Inflammatory macrophage (primary cell): ENCODE results near the gene SOAT1.
"Not testable (repeated sequence)": the region's sequence is repeated elsewhere in the genome, so short reads cannot be mapped to it uniquely, and the experiment has no call there.

Experiments used
- DNase-seq, 2 donors: peaks; one replicate each; pipeline ENCODE4 v3.0.0-alpha.2; 2020 to 2022

Gene SOAT1

DNA sequence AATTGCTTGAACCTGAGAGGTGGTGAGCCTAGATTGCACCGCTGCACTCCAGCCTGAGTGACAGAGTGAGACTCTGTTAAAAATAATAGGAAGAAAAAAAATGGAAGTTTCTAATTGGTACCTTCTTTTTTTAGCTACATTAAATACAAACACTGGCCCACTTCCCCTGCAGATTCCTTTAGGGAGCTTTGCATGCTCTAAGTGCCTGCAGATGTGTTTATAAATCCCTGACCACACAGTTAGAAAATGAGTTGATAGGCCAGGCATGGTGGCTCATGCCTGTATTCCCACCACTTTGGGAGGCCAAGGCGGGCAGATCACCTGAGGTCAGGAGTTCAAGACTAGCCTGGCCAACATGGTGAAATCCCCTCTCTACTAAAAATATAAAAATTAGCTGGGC lies 68.0 kb downstream of the SOAT1 start:
- DNase-seq = not testable (repeated sequence)

DNA sequence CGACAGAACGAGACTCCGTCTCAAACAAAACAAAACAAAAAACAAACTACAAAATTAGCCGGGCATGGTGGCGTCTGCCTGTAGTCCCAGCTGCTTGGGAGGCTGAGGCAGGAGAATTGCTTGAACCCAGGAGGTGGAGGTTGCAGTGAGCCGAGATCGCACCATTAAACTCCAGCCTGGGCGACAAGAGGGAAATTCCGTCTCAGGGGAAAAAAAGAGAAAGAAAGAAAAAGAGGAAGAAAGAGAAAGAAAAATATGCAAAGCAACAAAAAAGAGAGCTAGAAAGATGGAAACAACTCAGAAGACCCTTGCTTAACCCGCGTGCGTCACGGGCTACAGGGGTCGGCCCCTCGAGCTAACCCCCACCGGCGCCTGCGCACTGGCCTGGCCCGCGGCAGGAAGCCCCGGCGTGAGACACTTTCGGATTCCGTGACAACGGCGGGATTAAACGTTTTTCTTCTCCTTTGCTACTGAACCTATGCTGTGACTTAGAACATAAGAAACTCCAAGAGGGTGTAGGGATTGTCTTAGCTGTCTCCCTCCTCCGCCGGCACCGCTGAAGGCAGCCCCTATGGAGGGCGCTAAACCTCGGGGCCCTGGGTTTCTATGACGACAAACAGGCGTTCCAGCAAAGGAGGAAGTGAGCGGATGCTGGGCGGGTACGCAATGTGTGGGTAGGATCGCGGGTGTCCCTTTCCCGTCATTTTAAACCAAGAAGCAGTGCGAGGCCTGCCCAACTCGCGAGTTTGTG lies 71.9 kb downstream of the SOAT1 start, which contains the start of gene AXDND1:
Gene AXDND1, plus strand, starts transcription at position 630 of the 751 bp plus-strand sequence. CDS start 539 bp downstream, outside the sequence.
- peak; percentile 95 to 96 for DNase-seq

DNA sequence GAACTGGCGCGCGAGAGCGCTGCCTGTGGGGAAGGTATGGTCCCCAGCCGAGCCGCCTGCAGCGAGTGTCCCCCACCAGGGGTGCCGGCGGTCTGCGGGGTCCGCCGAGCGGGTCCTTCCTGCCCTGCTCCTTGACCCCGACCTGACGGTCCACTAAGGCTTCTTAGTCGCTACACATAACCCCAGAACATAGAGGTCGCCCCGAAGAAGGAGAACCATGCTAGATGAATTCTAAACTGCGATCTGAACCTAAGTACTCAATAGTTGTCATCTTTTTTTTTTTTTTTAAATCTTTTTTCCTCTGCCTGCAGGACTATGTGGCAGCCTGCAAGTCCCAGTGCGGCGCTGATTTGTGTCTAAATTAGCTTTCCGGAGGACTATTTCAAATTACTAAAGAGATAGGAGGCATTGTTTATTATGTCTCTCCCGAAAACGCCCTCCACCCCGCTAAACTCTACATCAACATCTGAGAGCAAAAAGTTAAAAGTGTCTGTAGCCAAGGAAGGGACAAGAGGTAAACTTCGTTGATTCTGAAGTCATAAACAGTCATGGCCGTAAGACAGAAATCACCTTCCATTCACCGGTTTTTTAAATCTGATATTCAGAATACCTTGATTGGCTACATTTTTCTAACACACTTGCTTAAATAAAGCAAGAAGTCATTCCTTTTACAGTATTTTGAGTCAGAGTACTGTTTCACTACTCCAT lies 72.7 kb downstream of the SOAT1 start:
- peak in 1 of 2 donors; percentile 31 for DNase-seq

DNA sequence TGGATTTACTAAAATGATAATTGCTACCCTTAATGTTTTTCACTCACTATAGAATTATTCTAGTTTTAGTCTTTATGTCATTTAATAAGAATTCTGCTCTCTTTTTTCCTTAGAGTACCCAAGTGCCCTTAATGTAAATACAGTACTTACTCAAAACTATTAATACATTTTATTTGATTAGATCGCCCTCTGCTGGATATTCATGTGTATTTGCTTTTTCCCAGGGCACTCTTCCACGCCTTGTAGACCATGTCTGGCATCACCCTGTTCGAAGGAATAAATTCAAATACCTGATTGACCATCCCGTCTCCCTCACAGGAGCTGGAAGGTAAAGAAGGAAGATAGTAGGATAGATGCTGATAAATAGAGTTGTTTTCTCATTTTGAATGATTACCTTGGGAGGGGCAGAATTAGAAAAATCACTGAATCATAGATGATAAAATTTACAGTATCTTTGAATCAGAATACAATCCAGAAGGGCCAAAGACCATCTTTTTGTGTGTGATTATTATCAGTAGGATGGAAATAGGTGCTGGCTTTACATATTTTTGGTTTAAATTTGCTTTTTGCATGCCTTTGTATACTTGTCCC lies 76.2 kb downstream of the SOAT1 start:
- peak; percentile 63 to 87 for DNase-seq

- DNase-seq = no peak
These were observed 78.6 kb downstream of the SOAT1 start for GRCh38 chr1:179372160-179372559.

DNA sequence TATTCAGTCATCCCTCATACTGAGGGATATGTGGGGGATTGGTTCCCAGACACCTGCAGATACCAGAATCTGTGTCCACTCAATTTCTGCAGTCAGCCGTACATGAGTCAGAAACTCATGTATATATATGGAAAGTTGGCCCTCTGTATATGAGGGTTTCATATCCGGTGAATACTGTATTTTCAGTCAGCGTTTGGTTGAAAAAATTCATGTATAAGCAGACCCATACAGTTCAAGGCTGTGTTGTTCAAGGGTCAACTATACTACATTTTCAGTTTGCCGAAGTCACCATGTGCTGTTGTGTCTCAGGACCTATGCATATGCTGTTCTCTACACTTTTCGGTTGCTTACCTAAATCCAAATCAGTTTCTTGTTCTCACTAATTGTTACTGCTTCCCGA lies 82.6 kb downstream of the SOAT1 start:
- no peak for DNase-seq

GRCh38 chr1:179380299-179380698 lies 86.7 kb downstream of the SOAT1 start:
- DNase-seq = no peak

DNA sequence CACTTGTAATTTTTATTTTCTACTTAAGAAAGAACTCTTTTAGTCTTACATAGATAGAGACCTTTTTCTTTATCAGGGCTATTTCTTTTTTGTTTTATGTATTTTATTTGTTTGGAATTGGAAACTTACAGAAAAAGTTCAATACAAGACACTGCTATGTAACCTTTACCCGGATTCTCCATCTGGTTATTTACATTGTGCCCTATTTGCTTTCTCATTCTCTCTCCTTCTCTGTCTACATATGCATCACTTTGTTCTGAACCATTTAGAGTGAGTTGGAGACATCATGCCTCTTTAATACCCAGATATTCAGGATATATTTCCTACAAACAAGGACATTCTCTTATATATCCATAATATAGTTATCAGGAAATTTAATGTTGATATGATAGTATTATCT lies 90.4 kb downstream of the SOAT1 start:
- DNase-seq = no peak

DNA sequence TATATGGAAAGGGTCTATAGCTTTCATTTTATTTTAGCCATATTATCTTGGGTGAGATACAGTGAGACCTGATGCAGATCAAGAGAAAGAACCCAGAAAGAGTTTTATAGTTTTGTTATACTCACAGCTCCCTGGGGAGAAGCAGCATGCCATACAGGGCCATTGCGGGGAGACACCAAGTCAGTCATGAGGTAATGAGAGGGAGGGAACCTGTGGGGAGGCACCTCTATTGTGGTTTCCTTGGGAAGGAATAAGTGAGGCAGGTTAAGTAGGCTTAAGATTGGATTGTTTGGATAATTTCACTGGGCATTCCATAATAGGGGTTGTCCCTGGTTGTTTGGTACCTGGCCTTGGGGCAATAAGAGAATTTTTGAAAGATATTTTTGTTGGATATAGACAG lies 91.9 kb downstream of the SOAT1 start:
- DNase-seq = no peak

GRCh38 chr1:179393721-179394120 lies 100.1 kb downstream of the SOAT1 start:
- DNase-seq = no peak

GRCh38 chr1:179399399-179399798 lies 105.8 kb downstream of the SOAT1 start:
- not testable (repeated sequence) for DNase-seq
